Caco-2 (cell line): ENCODE measurements around the gene ARHGAP9. TPM values are rescaled to one million over a fixed set of nuclear protein-coding genes. Genes with fewer than 3 reads are reported as not detected.
"Not testable (repeated sequence)": the region's sequence is repeated elsewhere in the genome, so short reads cannot be mapped to it uniquely, and the experiment has no call there.

Experiments
- BruUV-seq: library from RNA; stranded (reverse); fragments of 400-500 nt; replicated peaks from 2 replicates; lab custom pipeline; 2021; lab: Mats Ljungman, UMichigan
- CTCF ChIA-PET: fragments of 300-600 bp; sonication (Branson Sonifier 250); formaldehyde crosslinking; loops from one replicate; lab custom pipeline; 2022; ENCODE audit warnings: antibody characterized with exemption; lab: Charles Lee
- POLR2A ChIA-PET: fragments of 300-600 bp; sonication (Branson Sonifier 250); formaldehyde crosslinking; loops from one replicate; lab custom pipeline; 2022; ENCODE audit warnings: antibody characterized with exemption; lab: Charles Lee
- DNase-seq, 2 experiments: peaks; one replicate each; pipeline versions ENCODE4 v3.0.0 to v3.0.0-alpha.2; 2020 to 2022
- H3K27me3 ChIP-seq: replicated peaks from 2 replicates; pipeline ENCODE4 v1.6.0; 2011; ENCODE audit warnings: low read length; ENCODE audit not compliant: control insufficient read depth, insufficient read depth
- H3K36me3 ChIP-seq: 2 replicates; pipeline ENCODE4 v1.5.1; 2011; ENCODE audit warnings: low read length; ENCODE audit not compliant: control insufficient read depth, insufficient read depth
- H3K4me1 ChIP-seq: fragments of 250-450 bp; sonication (Bioruptor Pico); 2 replicates; pipeline ENCODE4 v1.5.1; 2020; ENCODE audit warnings: mild to moderate bottlenecking
- H3K4me3 ChIP-seq: 2 replicates; pipeline ENCODE4 v1.5.1; 2011; ENCODE audit warnings: low read depth, mild to moderate bottlenecking, control low read depth, low read length
- H3K9me3 ChIP-seq: fragments of 250-450 bp; sonication (Bioruptor Pico); 2 replicates; pipeline ENCODE4 v1.5.1; 2020; ENCODE audit warnings: mild to moderate bottlenecking, moderate library complexity
- H3K27ac Mint-ChIP-seq: one replicate; pipeline ENCODE4 v1.8.0; 2022; ENCODE audit warnings: mixed read lengths; ENCODE audit not compliant: unreplicated experiment
- H3K27me3 Mint-ChIP-seq: one replicate; pipeline ENCODE4 v1.8.0; 2022; ENCODE audit warnings: mixed read lengths; ENCODE audit not compliant: insufficient read depth, unreplicated experiment
- H3K36me3 Mint-ChIP-seq: one replicate; pipeline ENCODE4 v1.8.0; 2022; ENCODE audit warnings: mild to moderate bottlenecking, mixed read lengths; ENCODE audit not compliant: insufficient read depth, unreplicated experiment
- H3K4me1 Mint-ChIP-seq: one replicate; pipeline ENCODE4 v1.8.0; 2022; ENCODE audit warnings: low read depth, mixed read lengths; ENCODE audit not compliant: unreplicated experiment
- H3K4me3 Mint-ChIP-seq: one replicate; pipeline ENCODE4 v1.8.0; 2022; ENCODE audit warnings: mild to moderate bottlenecking, moderate library complexity, mixed read lengths; ENCODE audit not compliant: unreplicated experiment
- H3K9me3 Mint-ChIP-seq: one replicate; pipeline ENCODE4 v1.8.0; 2022; ENCODE audit warnings: mixed read lengths; ENCODE audit not compliant: unreplicated experiment
- CTCF ChIP-seq, 2 experiments: fragments of 200-600 bp in 1 of 2; IDR thresholded peaks; 1 replicate in 1 of 2; 2 replicates in 1 of 2; pipeline versions ENCODE4 v1.5.1 to v1.8.0; 2011 to 2022; ENCODE audit warnings: antibody characterized with exemption in 1 of 2, control low read depth in 1 of 2, inconsistent platforms in 1 of 2, low read depth in 1 of 2, low read length in 1 of 2, mild to moderate bottlenecking in 1 of 2, moderate library complexity in 1 of 2; ENCODE audit not compliant: insufficient read depth in 1 of 2, severe bottlenecking in 1 of 2, unreplicated experiment in 1 of 2
- intact Hi-C: fragments of 100-400 bp; cut with micrococcal nuclease; formaldehyde crosslinking; loops from one replicate; pipeline ENCODE4 v1.10.0; 2022; ENCODE audit not compliant: unreplicated experiment
- total RNA-seq: library from RNA; stranded (reverse); gene quantifications from 2 replicates; pipeline ENCODE4 v1.2.3, GENCODE V29; 2022

Gene ARHGAP9
- total RNA-seq, 1 experiment from 2014 or later, result 0.75 TPM

- H3K4me3 Mint-ChIP-seq, result no peak overlapping the region
- ChIA-PET CTCF (interaction anchor here (0.6 kb wide), 1 partner anchor 247 kb away, joined by 3 read pairs; no protein-coding TSS in a partner anchor), POLR2A (no interaction called here)
- peaks cover 91% of the 10 kb centered on the region for H3K36me3 Mint-ChIP-seq
- H3K4me3 ChIP-seq, result no peak overlapping the region
- TF ChIP-seq CTCF (IDR thresholded peaks at IDR 0.05; ENCODE audit: insufficient read depth in 1 of 2, low read depth in 1 of 2, low read length in 1 of 2, severe bottlenecking in 1 of 2, unreplicated experiment in 1 of 2), result no peak
- H3K4me1 ChIP-seq, result no peaks in the 10 kb centered on the region
- no peaks in the 10 kb centered on the region for H3K9me3 Mint-ChIP-seq
- no peaks in the 10 kb centered on the region for H3K9me3 ChIP-seq
- intact Hi-C loops, result no loop called here
- H3K27me3 ChIP-seq, result no peaks in the 10 kb centered on the region
- H3K36me3 ChIP-seq, result peaks cover under 1% of the 10 kb centered on the region; the same call in 1 of the 2 replicates
- no TSS peak for BruUV-seq
- no peaks in the 10 kb centered on the region for H3K4me1 Mint-ChIP-seq
- no peak overlapping the region for H3K27ac Mint-ChIP-seq
- no peak for DNase-seq
- H3K27me3 Mint-ChIP-seq, result no peaks in the 10 kb centered on the region
Observed at GRCh38 chr12:57511161-57511560, 31.5 kb upstream of the ARHGAP9 start.

GRCh38 chr12:57507796-57508195 is 28.1 kb upstream of the ARHGAP9 start:
- DNase-seq, H3K4me3 ChIP-seq, H3K36me3 ChIP-seq, H3K9me3 ChIP-seq, H3K27me3 ChIP-seq, CTCF ChIA-PET, H3K4me1 ChIP-seq, BruUV-seq, POLR2A ChIA-PET, H3K4me1 Mint-ChIP-seq, intact Hi-C loops, H3K4me3 Mint-ChIP-seq, H3K9me3 Mint-ChIP-seq, H3K27me3 Mint-ChIP-seq, H3K27ac Mint-ChIP-seq: not testable (repeated sequence)
- H3K36me3 Mint-ChIP-seq, result peaks cover 91% of the 10 kb centered on the region

- H3K4me1 Mint-ChIP-seq, CTCF ChIA-PET, H3K27ac Mint-ChIP-seq, H3K27me3 Mint-ChIP-seq, H3K27me3 ChIP-seq, H3K9me3 Mint-ChIP-seq, H3K4me1 ChIP-seq, intact Hi-C loops, H3K36me3 ChIP-seq, BruUV-seq, H3K4me3 Mint-ChIP-seq, H3K4me3 ChIP-seq, H3K9me3 ChIP-seq, DNase-seq, POLR2A ChIA-PET: not testable (repeated sequence)
- H3K36me3 Mint-ChIP-seq, result peaks cover 91% of the 10 kb centered on the region
Observed at GRCh38 chr12:57506541-57506940, 26.9 kb upstream of the ARHGAP9 start.

GRCh38 chr12:57502311-57502969 is 22.8 kb upstream of the ARHGAP9 start:
- H3K4me1 Mint-ChIP-seq, H3K36me3 ChIP-seq, CTCF ChIA-PET, H3K27me3 Mint-ChIP-seq, intact Hi-C loops, BruUV-seq, H3K4me3 ChIP-seq, H3K9me3 ChIP-seq, H3K4me1 ChIP-seq, POLR2A ChIA-PET, H3K4me3 Mint-ChIP-seq, H3K9me3 Mint-ChIP-seq, DNase-seq, H3K27ac Mint-ChIP-seq, H3K27me3 ChIP-seq: not testable (repeated sequence)
- peaks cover 93% of the 10 kb centered on the region for H3K36me3 Mint-ChIP-seq
